ENCODE data around the gene OR6B3. TPM values are rescaled to one million over a fixed set of nuclear protein-coding genes. Genes with fewer than 3 reads are reported as not detected.

The OR6B3 gene
- total RNA-seq, 1 donor from 2014 or later = not detected

DNA sequence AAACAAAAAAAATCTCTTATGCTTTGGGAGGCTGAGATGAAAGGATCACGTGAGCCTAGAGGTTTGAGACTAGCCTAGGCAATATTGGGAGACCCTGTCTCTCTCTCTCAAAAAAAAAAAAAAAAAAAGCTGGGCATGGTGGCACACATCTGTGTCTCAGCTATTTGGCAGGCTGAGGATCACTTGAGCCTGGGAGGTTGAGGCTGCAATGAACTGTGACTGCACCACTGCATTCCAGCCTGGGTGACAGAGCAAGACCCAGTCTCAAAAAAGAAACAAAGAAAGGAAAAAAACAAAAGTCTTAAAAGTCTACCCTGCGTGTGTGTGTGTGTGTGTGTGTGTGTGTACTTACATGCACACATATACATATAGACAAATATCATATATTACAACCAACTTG lies 25.3 kb upstream of the OR6B3 start:
- Histone ChIP-seq H3K36me3 (ENCODE audit: control insufficient read depth, insufficient read depth, low read length) (no peaks in the 10 kb centered on the region), H3K27me3 (ENCODE audit: control insufficient read depth, insufficient read depth, low read length) (no peaks in the 10 kb centered on the region), H3K4me3 (ENCODE audit: low read depth, low read length) (no peak overlapping the region)
- no peak for DNase-seq (ENCODE audit: low read depth)
- TF ChIP-seq, protein P1, sequence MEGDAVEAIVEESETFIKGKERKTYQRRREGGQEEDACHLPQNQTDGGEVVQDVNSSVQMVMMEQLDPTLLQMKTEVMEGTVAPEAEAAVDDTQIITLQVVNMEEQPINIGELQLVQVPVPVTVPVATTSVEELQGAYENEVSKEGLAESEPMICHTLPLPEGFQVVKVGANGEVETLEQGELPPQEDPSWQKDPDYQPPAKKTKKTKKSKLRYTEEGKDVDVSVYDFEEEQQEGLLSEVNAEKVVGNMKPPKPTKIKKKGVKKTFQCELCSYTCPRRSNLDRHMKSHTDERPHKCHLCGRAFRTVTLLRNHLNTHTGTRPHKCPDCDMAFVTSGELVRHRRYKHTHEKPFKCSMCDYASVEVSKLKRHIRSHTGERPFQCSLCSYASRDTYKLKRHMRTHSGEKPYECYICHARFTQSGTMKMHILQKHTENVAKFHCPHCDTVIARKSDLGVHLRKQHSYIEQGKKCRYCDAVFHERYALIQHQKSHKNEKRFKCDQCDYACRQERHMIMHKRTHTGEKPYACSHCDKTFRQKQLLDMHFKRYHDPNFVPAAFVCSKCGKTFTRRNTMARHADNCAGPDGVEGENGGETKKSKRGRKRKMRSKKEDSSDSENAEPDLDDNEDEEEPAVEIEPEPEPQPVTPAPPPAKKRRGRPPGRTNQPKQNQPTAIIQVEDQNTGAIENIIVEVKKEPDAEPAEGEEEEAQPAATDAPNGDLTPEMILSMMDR (IDR thresholded peaks at IDR 0.05; ENCODE audit: insufficient read depth, low read length, poor library complexity, severe bottlenecking) = no peak

DNA sequence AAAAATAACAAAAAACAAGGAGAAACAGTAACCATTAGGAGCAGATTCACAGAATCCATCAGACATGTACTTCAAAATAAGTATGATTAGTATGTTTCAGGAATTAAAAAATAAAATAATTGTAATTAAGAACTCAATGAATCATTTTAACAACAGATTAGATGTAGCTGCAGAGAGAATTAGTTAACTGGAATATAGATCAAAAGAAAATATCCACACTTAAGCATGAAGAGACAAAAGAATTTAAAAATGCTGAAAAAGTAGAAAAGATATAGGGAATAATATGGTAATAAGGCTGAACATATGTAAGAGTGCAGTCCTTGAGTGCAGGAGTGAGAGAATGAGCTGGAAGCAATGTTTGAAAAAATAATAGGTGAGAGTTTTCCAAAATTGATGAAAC lies 24.1 kb upstream of the OR6B3 start:
- no peaks in the 10 kb centered on the region for H3K27me3 ChIP-seq (ENCODE audit: control insufficient read depth, insufficient read depth, low read length)
- H3K36me3 ChIP-seq (ENCODE audit: control insufficient read depth, insufficient read depth, low read length) = no peaks in the 10 kb centered on the region
- no peak for DNase-seq (ENCODE audit: low read depth)
- TF ChIP-seq, protein P1 (IDR thresholded peaks at IDR 0.05; ENCODE audit: insufficient read depth, low read length, poor library complexity, severe bottlenecking) = no peak
- no peak overlapping the region for H3K4me3 ChIP-seq (ENCODE audit: low read depth, low read length)

DNA sequence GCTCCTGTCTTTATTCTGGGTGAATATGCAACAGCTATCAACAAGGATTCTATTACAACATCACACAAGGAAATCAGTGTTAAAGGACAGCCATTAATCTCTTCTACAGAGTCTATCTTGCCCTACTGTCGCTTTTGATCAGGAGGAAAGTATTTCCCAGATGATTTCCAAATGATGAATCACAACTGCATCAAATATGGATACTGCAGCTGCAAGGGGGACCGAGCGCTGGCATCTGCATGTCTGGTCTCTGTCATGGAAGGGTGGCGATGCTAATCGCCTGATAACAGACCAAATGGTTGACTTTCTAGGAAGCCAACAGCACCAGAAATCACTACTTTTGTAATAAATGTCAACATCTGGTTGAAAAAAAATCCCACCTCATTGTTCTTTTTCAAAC lies 21.2 kb upstream of the OR6B3 start:
- DNase-seq (ENCODE audit: low read depth) = no peak
- TF ChIP-seq, protein P1 (IDR thresholded peaks at IDR 0.05; ENCODE audit: insufficient read depth, low read length, poor library complexity, severe bottlenecking) = no peak
- H3K4me3 ChIP-seq (ENCODE audit: low read depth, low read length) = no peak overlapping the region
- H3K27me3 ChIP-seq (ENCODE audit: control insufficient read depth, insufficient read depth, low read length) = no peaks in the 10 kb centered on the region
- no peaks in the 10 kb centered on the region for H3K36me3 ChIP-seq (ENCODE audit: control insufficient read depth, insufficient read depth, low read length)

DNA sequence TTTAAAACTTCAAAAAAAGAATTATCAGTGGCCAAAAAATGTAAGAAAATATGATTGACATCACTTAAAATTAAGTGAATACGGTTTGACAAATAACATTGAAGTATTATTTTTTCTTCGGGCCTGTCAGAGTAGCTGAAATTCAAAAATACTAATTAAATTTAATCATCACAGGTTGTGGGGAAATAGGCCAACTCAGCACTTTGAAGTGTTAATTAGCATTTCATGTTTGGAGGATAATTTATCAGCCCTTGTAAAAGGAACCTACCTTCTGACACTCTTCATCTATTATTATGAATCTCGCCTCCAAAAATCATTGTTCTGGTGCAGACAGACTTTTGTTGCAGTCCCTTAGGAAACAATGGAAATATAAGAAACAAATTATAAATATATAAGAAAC lies 17.6 kb upstream of the OR6B3 start:
- TF ChIP-seq, protein P1 (IDR thresholded peaks at IDR 0.05; ENCODE audit: insufficient read depth, low read length, poor library complexity, severe bottlenecking) = no peak
- no peaks in the 10 kb centered on the region for H3K36me3 ChIP-seq (ENCODE audit: control insufficient read depth, insufficient read depth, low read length)
- DNase-seq (ENCODE audit: low read depth) = no peak
- no peaks in the 10 kb centered on the region for H3K27me3 ChIP-seq (ENCODE audit: control insufficient read depth, insufficient read depth, low read length)
- H3K4me3 ChIP-seq (ENCODE audit: low read depth, low read length) = no peak overlapping the region

DNA sequence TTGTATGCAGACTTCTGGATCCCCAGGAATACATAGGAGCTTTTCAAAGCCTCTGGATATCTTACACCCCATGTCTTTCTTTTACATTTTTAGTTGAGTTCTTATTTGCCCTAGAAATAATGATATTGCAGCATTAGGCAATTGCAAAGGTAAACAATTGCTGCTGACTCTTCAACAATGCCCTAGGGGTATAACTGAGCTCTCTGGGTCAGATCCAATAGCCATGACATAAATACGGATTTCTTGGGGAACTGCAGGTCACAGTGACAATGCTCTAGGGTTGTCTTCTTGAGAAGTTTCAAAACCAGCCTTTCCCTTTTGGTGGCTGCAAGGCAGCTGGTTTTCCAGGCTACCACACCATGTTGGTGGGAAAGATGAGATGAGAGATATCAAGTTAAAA lies 16.5 kb upstream of the OR6B3 start:
- no peaks in the 10 kb centered on the region for H3K36me3 ChIP-seq (ENCODE audit: control insufficient read depth, insufficient read depth, low read length)
- no peaks in the 10 kb centered on the region for H3K27me3 ChIP-seq (ENCODE audit: control insufficient read depth, insufficient read depth, low read length)
- DNase-seq (ENCODE audit: low read depth) = no peak
- TF ChIP-seq, protein P1 (IDR thresholded peaks at IDR 0.05; ENCODE audit: insufficient read depth, low read length, poor library complexity, severe bottlenecking) = no peak
- H3K4me3 ChIP-seq (ENCODE audit: low read depth, low read length) = no peak overlapping the region

DNA sequence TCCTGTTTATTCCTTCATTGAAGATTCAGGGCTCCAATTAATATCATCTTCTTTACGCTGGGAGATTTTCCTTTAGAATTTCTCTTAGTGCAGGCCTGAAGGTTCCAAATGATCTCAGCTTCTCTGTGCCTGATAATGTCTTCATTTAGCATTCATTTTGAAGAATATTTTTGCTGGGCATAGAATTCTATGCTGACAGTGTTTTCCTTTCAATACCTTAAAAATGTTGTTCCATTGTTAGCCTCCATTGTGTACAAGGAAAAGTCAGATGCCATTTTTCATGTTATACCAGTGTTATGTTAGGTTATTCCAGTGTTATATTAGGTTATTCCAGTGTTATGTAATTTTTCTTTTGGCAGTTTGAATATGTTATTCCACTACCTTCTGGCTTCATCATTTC lies 14.9 kb upstream of the OR6B3 start:
- no peaks in the 10 kb centered on the region for H3K36me3 ChIP-seq (ENCODE audit: control insufficient read depth, insufficient read depth, low read length)
- DNase-seq (ENCODE audit: low read depth) = no peak
- TF ChIP-seq, protein P1 (IDR thresholded peaks at IDR 0.05; ENCODE audit: insufficient read depth, low read length, poor library complexity, severe bottlenecking) = no peak
- H3K4me3 ChIP-seq (ENCODE audit: low read depth, low read length) = no peak overlapping the region
- peaks cover 3% of the 10 kb centered on the region for H3K27me3 ChIP-seq (ENCODE audit: control insufficient read depth, insufficient read depth, low read length)

Measured in kidney epithelial cell (primary cell).